Measurements from ENCODE around the gene CCDC192. TPM values are rescaled to one million over a fixed set of nuclear protein-coding genes. Genes with fewer than 3 reads are reported as not detected.

CCDC192 gene
- polyA plus RNA-seq, 12 donors: 0.32 to 1.5 (median 1.0) TPM; not detected in 2

DNA sequence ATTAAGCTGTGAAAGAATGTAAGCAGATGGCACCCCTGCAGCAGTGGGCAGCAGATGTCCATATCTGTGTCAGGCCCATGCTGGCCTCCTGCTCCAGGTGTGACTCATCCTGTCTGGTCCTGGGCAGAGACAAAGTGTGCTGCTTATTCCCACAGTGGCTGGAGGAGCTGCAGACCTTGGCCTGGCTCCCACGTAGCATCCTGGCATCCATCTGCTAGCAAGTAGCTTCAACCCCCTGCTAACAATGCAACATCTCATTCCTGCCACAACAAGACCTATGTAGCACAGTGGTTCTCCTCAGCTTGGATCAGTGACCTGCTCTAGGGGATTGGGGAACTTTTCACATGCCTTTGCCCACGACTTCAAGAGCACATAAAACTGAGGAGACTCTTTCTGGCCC is 254.0 kb downstream of the CCDC192 start:
- no peak for DNase-seq

DNA sequence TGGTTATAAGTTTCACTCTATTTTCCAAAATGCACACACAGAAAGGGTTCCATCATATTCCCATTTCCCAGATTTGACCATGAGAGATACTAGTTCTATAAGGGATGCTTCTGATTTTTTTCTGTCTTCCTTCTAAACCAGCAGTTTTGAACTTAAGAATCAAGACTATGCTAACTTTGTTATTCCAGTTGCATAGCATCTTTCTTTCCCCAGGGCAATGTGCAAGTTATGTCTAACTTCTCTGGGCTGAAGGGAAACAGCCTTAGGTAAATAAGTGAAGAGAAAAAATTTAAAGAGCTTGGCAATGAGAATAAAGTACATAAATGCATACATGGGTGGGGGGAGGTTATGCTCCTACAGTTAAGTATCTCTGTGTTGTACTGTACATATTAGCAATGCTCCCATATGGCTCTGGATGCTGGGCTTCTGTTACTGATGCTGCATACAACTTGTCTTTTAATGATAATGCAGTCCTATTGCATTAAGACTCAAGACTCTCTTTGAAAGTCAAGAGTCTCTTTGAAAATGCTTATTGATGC is 254.6 kb downstream of the CCDC192 start:
- no peak for DNase-seq

DNA sequence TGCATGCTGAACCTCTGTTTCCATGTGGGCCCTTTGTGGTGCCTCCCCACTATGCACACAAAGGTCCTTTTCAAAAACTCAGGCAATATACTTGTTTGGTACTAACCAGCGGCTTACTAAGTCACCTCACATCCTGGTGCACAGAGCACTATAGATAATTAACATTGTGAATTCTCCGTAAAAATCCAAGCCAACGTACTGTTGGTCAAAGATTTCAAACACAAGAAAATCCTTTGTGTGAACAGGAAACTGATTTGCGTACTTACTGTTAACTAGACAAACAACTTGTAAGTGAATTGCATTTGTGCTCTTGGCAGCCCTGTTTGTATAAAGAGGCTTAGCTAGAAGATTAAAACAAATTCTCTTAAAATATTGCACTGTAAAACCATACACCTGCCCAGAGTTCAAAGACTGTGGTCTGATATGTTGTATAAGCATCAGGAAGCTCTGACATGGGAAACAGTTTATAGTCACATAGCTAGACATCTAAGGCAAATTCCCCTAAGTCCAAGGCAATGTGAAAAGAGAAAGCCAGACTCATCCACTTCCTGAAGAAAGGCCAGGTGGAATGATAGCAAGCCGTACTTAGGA is 255.3 kb downstream of the CCDC192 start:
- no peak for DNase-seq

DNA sequence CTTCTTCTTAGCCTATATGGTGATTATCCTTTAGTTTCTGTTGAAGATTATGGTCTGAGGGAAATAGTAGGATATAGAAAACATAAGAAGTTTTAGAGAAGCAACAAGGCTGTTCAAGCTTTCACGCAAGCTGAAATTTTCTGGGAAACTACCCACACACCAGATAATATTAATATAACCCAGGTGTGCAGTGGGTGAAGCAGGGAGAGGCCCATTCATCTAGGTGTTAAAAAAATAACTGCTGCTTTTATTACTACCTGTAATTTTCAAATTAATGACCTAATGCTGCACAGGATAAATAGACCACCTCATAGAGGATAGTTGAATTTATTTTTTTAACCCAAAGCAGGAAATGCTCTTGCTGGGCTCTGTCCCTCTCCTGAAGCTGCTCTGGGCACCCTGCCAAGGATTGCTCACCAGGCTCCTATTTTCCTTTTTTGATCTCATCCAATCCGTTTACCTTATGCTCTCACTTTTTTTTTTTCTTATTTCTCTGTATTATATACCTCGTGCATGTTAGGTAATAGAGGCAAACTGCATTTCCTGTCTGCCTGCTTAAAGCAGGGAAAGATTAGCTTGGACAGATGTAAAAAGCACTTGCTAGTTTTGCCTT is 256.1 kb downstream of the CCDC192 start:
- peak; percentile 43 for DNase-seq

DNA sequence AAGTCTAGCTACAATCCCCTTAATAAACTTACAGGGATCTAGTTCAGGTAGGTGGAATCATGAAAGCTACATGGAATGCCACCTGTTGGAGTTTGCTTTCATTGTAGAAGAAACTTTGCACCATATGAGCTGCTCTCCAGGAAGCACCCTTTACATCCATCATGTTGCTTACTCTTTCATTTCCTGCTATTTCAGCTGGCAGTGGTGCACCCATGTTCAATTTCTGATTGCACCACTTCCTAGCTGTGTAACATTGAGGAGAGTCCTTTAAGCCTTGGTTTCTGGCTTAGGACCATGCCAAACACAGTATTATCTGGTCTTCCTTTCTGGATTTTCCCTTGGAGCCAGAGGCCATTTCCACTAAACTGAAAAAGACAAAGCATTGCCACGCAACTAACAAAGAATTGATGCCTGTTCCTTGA is 257.1 kb downstream of the CCDC192 start:
- DNase-seq: no peak

DNA sequence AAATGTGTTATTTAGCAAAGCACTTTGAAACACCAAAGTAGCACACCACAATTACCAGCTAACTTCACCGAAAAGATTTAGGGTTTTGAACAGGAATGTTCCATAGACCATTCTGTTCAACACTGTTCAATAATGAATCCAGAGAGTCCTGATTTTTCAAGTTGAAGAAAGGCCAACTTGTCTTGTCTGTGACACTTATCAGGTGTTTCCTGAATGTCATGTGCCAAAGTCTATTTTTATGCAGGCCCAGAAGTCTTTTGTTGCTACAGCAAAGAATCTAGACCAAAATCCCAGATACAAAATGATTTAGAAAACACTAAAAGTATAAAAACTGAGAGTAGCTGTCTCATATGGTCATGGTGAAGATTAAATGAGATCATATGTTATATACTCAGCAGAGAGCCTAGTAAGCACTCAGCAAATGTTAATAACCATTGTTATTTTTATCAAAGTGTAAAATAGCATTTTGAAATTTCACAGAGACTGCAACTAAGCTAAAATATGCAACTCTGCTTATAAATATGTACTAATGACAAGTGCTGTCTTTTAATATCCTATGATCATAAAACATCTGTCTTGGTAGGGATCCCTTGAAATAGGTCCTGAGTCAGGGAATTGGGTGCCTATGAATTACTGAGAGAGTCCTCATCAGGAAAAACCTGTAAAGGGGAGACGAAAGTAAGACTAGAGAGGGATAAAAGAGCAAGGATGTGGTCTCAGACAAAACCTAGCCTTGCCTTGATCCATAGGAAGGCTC is 258.0 kb downstream of the CCDC192 start:
- no peak for DNase-seq

DNA sequence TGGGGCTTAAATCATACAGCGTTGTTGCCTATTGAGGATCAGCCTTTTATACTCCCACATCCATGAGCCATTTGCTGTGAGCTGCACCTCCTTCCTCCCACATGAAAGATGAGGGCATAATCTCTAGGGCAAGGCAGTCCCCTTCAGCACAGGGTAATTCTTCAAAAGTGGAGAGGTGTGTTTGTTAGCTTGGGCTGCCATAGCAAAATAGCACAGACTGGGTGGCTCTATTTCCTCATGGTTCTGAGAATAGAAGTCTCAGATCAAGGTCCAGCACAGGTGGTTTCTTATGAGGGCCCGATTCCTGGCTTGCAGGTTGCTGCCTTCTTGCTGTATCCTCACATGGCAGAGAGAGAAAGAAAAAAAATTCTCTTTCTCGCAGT is 258.6 kb downstream of the CCDC192 start:
- no peak for DNase-seq

DNA sequence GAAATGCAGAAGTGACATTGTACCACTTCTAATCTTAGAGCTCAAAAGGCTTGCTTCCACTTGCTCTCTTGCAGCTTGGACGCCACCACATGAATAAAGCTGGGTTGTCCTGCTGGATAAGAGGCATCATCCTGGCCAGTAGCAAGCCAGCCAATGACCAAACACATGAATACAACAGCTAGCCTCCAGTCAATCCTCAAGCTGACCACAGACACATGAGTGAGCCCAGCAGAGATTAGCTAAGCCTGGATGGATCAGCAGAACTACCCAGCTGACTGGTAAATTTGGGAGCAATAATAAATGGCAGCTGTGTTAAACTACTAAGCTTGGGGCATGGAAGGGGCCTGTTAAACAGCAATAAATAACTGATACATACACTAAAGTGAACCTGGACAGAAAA is 259.3 kb downstream of the CCDC192 start:
- no peak for DNase-seq

DNA sequence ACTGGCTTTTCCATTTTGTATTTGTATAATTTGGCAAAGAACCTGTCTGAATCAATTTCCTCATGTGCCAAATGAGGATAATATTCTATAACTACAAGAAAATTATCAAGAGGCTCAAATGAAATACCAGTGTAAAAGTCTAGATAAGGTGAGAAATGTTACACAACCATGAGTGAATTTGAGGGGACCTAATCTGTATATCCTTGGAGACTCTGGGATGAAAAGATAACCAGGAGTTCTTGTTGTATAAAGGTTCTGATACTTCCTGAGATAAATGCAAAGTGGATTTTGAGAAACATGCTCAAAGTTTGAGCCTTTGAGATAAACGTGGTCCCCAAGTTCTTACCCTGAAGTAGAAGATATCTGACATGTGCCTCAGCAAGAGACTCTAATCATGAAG is 260.0 kb downstream of the CCDC192 start:
- no peak for DNase-seq

DNA sequence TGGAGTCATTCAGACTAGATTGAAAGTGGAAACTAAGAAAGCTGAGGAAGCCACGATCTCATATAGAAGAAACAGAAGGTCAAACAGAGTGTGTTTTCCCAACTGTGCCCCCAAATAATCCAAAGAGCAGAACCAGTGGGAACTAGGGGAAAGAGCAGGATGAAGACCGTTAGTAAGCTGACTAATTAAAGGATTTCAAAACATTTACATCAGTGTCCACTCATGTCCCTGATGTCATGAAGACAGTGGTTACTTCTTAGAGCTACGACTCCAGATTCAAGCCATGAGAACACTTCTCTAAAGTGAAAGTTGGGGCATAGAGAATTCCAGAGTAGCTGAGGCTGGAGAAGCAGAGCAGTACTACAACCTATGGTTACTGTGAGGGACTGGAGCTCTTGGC is 260.7 kb downstream of the CCDC192 start:
- DNase-seq: no peak

DNA sequence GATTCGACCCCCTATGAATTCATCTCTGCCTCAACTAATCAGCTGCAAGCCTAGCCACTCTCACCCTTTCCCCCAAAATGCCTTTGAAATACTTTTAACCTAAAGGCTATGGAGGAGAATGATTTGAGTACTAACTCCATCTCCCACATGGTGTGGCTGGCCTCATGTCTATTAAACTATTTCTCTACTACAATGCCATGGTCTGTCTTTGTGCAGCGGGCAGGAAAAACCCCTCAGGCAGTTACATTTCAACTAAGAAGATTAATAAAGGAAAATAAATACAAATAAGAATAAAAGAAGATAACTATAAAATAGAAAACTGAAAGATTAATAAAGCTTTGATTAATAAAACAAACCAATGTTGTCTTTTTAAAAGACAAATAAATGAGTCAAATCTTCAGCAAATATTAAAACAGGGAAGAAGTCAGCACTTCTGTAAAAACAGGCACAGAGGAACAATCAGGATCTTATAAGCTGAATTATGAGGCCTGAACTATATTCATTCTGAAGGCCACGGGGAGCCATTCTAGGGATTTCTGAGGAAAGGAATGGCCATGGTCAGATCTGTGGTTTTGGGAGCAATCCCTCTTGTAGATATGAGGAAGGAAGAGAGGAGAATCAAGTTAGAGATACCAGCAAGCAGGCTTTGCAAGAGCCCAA is 264.3 kb downstream of the CCDC192 start:
- no peak for DNase-seq

DNA sequence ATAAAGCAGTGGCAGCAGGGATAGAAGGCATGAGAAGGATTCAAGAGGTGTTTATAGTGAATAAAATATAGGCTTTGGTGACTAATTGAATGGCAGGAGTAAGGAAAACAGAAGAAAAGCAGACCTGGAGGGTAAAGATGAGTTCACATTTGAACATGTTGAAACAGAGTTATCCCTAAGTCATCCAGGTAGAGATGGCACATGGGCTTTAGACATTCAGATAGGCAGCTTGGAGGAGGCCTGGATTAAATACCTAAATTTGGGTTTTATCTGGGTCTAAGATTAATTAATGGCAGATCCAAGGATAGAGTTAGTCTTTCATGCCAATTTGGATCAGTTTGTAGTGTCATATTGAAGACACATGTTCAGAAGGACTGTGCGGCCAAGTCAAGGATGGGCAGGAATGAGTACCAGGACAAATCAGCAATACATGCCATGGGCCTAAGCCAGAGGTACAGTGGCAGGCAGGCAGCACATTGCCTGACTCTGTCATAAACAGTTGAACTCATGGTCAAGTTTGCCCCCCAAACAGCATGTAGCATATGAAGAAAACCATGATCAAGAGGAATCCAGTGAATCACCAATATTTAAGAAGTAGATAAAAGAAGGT is 264.9 kb downstream of the CCDC192 start:
- no peak for DNase-seq

DNA sequence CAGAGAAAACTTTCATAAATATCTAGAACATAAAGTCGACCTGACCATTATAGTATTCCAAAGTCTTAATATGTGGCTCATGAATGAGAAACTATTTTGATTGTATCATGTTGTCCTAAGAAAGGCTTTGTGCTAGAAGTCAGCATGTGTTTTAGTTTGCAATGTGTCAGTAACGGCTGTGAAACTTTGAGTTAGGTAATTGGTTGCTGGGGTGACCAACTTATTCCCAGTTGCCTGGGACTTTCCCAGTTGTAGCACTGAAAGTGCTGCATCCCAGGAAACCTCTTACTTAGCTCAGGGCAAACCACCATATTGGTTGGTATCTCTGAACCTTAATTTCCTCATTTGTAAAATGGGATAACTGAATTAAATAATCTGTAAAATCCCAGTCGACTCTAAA is 265.8 kb downstream of the CCDC192 start:
- no peak for DNase-seq

DNA sequence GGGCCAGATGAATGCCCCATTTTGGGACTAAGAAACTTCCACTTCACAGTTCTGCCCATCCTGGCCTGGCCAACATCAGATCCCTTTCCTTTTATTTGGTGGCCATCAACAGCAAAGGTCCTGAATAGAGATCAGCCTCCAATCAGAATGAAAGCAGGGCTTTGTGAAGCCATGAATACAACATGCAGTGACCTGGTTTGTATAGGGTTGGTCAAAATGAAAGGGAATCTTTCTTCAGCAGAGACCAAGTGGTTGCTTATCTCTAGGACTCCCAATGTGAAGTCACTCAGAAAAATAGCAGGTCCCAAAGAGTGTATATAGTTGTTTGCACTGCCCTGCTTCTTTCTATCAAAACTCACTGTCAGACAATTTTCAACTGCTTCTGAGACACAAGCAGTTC is 266.5 kb downstream of the CCDC192 start:
- DNase-seq: no peak

DNA sequence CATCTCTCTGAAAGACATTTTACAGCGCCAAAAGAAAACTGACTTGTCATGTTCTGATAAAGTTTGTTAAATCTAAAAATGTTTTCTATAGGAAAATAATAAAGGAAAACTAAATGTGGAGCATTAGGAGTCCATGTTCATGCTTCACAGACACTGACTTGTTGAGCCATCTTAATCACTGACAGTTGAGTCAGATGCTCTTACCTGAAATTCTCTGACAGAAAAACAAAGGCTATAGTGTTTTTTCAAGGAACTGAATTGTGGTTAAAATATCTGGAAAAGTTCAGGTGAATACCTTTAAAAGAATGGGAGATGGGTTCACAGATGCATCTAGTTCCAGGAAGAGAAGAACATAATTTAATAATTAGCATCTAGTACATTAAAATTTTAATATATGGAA is 266.9 kb downstream of the CCDC192 start:
- DNase-seq: no peak

DNA sequence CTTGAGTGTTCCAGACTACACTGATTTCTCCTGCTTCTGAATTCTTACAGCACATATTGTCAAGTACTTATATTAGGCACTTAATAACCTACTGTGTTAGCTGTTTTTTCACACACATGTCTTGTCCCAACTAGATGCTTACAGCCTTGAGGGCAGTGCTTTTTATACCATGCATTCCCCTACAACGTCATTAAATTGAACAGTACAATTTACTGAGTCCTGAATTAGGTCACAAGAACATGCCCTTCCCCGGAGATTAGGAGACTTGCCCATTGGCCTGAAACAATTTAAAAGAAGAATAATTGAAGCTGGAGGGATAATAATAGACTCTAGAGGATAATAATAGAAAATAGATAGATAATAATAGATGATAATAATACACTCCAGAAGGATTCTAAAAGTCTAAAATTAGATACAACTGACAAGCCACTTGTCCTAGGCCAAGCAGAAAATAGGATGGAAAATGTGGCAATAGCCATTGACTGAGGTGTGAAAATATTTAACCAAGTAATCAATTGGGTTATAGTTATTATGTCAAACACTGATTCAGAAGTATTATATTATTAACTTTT is 267.7 kb downstream of the CCDC192 start:
- DNase-seq: no peak

DNA sequence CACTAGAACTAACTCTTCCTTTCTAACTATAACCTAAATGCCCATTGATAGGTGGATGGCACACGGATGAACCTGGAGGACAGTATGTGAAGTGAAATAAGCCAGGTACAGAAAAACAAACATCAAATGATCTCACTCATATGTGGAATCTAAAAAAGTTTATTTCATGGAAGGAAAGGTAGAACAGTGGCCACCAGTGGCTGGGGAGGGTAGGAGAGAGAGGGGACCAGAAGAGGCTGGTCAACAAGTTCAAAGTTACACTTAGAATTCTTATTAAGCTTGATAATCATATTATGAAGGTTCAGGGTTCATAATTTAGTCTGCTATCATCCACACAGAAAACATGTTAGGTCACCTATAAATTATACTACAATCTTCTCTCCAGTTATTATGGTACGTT is 272.8 kb downstream of the CCDC192 start:
- no peak for DNase-seq

DNA sequence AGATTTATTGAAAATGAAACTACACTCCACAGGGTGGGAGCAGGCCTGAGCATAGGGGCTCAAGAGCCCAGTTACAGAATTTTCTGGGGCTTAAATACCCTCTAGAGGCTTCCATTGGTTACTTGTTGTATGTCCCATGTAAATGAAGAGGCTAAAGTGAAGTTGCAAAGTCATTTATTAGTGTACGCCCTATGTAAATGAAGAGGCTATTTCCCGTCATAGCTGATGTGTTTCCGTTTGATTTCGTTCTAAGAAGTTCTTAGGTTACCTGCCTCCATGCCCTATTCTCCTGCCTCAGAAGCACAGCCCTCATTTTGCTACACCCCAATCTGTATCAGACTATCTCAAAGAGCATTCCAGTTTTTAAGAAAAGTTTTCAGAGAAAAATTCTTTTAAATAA is 273.3 kb downstream of the CCDC192 start:
- no peak for DNase-seq

DNA sequence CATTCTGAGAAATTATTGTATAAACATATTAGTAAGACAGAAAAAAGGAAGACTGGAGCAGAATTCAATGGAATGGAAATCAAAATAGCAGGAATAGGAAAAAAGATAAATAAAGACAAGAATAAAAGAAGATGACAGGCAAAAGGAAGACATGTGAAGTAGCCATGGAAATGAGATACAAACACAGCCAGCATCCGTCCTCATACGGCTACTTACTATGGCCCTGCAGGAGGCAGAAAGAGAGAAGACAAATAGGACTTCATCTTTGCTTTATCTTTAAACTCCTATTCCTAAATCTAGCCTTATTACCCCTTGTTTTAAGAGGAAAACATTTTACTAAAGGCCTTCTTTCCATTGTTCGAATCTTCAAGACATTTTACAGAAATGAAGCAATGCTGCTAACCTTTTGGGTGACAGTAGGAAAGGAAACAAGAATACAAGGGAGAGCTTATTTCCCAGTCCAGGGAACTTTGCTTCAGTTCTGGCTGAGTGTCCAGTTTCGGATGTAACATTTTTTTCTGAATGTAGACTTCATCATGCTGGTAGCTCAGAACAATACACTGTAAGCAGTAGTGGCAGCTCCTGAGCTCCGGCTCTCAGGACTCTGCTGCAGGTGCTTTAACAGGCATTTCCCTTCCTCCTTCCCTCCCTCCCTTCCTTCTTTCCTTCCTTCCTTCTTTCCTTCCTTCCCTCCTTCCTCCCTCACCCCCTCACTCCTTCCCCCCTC is 274.0 kb downstream of the CCDC192 start:
- DNase-seq: no peak

DNA sequence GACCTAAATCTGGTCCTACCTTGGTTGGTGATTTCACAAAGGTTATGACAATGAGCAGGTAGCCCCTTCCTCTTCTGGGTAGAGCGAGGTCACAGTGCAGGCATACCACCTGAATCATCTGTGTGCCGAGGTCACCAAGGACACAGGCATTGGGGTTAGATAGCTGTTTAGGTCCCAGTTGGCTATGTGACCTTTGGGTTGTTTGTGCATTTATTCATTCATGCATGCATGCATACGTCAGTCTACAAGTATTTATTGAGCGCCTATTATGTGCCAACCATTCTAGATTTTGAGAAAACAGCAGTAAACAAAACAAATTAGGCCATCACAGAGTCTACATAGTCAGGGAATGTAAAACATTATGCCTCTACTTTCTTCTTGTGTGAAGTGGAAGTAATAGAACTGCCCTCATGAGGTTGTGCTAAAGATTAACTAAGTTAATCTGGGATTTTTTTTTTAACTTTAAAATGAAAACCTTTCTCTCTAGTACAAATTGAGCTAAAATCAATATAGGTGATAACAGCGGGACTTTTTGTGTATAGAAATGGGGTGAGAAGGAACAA is 275.6 kb downstream of the CCDC192 start:
- DNase-seq: no peak

DNA sequence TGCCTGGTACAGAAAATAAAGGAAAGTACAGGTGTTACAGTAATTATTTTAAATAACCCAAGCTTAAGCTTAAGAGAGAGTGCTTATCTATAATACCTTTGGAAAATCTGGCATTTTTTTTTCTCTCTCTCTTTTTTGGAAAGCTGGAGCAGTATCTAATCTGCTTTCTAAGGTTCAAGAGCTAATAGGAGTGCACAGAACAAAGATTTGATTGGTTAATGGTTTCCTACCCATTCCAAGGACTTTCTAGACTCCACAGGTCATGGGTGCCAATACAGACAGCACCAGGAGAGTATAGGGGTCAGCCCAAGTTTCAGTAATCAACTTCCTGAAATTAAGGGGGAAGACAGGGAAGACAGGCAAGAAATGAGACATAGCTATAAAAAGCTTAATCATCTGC is 276.3 kb downstream of the CCDC192 start:
- no peak for DNase-seq

Data from muscle of arm (tissue), 12 donors.